Tibial nerve (tissue), 4 donors: ENCODE results near the gene ARL2.

ENCODE experiments used
- CTCF ChIP-seq, 5 experiments: fragments of 200-600 bp in 3 of 5; fragments of 450-650 bp in 2 of 5; sonication (generic) in 3 of 5; IDR thresholded peaks; one replicate each; pipeline ENCODE4 v1.5.1; 2016 to 2019; ENCODE audit warnings: antibody characterized with exemption in 5 of 5, mild to moderate bottlenecking in 3 of 5, moderate library complexity in 2 of 5
- EP300 ChIP-seq, 2 donors: sonication (generic); formaldehyde crosslinking; IDR thresholded peaks; one replicate each; pipeline ENCODE4 v1.6.1; 2017; ENCODE audit warnings: antibody characterized with exemption in 2 of 2, mild to moderate bottlenecking in 1 of 2
- POLR2A ChIP-seq, 2 donors: fragments of 450-650 bp; IDR thresholded peaks; one replicate each; pipeline ENCODE4 v1.6.1; 2017; ENCODE audit warnings: antibody characterized with exemption in 2 of 2, mild to moderate bottlenecking in 2 of 2, moderate library complexity in 2 of 2

GRCh38 chr11:65043881-65044501 is 30.0 kb downstream of the ARL2 start:
- TF ChIP-seq EP300 (IDR thresholded peaks at IDR 0.05) = no peak
- TF ChIP-seq CTCF (IDR thresholded peaks at IDR 0.05) = no peak
- TF ChIP-seq POLR2A (IDR thresholded peaks at IDR 0.05) = no peak
